Prostate gland (tissue), 2 donors: ENCODE measurements around the gene CTNNBL1.

ENCODE experiments used
- POLR2A ChIP-seq: fragments of 450-650 bp; IDR thresholded peaks from one replicate; pipeline ENCODE4 v1.6.1; 2016; ENCODE audit warnings: antibody characterized with exemption, mild to moderate bottlenecking
- POLR2AphosphoS5 ChIP-seq: sonication (generic); formaldehyde crosslinking; IDR thresholded peaks from one replicate; pipeline ENCODE4 v1.6.1; 2017; ENCODE audit warnings: antibody characterized with exemption
- TF ChIP-seq, protein P1 (sequence below), 4 experiments: fragments of 200-600 bp in 2 of 4; fragments of 450-650 bp in 2 of 4; sonication (generic) in 2 of 4; IDR thresholded peaks; 1 replicate in 3 of 4; 2 replicates in 1 of 4; pipeline ENCODE4 v1.5.1; 2016 to 2019; ENCODE audit warnings: antibody characterized with exemption in 4 of 4, mild to moderate bottlenecking in 2 of 4, moderate library complexity in 2 of 4

- TF ChIP-seq, protein P1, sequence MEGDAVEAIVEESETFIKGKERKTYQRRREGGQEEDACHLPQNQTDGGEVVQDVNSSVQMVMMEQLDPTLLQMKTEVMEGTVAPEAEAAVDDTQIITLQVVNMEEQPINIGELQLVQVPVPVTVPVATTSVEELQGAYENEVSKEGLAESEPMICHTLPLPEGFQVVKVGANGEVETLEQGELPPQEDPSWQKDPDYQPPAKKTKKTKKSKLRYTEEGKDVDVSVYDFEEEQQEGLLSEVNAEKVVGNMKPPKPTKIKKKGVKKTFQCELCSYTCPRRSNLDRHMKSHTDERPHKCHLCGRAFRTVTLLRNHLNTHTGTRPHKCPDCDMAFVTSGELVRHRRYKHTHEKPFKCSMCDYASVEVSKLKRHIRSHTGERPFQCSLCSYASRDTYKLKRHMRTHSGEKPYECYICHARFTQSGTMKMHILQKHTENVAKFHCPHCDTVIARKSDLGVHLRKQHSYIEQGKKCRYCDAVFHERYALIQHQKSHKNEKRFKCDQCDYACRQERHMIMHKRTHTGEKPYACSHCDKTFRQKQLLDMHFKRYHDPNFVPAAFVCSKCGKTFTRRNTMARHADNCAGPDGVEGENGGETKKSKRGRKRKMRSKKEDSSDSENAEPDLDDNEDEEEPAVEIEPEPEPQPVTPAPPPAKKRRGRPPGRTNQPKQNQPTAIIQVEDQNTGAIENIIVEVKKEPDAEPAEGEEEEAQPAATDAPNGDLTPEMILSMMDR (IDR thresholded peaks at IDR 0.05): no peak
- no peak for TF ChIP-seq POLR2A
- no peak for TF ChIP-seq POLR2AphosphoS5
These were observed 42.3 kb downstream of the CTNNBL1 start for GRCh38 chr20:37736132-37736531.
